ENCODE data around the gene GALNT11.

GALNT11 gene

GRCh38 chr7:152025077-152025936 is at the start of gene GALNT11:
TSS of gene GALNT11 (plus strand) at chr7:152025674. CDS start at chr7:152094228, 68,554 bp downstream.
- H3K4me3 ChIP-seq (ENCODE audit: low read length), result peak within 1 kb of the TSS; percentile 82
- DNase-seq (ENCODE audit: low read depth), result peak; percentile 88

GRCh38 chr7:151978616-151979015 is 46.9 kb upstream of the GALNT11 start:
- no peak overlapping the region for H3K4me3 ChIP-seq (ENCODE audit: low read length)
- TF ChIP-seq, protein P1, sequence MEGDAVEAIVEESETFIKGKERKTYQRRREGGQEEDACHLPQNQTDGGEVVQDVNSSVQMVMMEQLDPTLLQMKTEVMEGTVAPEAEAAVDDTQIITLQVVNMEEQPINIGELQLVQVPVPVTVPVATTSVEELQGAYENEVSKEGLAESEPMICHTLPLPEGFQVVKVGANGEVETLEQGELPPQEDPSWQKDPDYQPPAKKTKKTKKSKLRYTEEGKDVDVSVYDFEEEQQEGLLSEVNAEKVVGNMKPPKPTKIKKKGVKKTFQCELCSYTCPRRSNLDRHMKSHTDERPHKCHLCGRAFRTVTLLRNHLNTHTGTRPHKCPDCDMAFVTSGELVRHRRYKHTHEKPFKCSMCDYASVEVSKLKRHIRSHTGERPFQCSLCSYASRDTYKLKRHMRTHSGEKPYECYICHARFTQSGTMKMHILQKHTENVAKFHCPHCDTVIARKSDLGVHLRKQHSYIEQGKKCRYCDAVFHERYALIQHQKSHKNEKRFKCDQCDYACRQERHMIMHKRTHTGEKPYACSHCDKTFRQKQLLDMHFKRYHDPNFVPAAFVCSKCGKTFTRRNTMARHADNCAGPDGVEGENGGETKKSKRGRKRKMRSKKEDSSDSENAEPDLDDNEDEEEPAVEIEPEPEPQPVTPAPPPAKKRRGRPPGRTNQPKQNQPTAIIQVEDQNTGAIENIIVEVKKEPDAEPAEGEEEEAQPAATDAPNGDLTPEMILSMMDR (IDR thresholded peaks at IDR 0.05; ENCODE audit: insufficient read depth, low read depth, low read length, missing control alignments), result no peak
- DNase-seq (ENCODE audit: low read depth), result no peak

More at GRCh38 chr7:152025077-152025936, at the start of gene GALNT11:
- TF ChIP-seq, protein P1 (IDR thresholded peaks at IDR 0.05; ENCODE audit: insufficient read depth, low read depth, low read length, missing control alignments), result peak; percentile 15

GRCh38 chr7:151981223-151981622 is 44.3 kb upstream of the GALNT11 start:
- TF ChIP-seq, protein P1 (IDR thresholded peaks at IDR 0.05; ENCODE audit: insufficient read depth, low read depth, low read length, missing control alignments), result no peak
- no peak overlapping the region for H3K4me3 ChIP-seq (ENCODE audit: low read length)
- no peak for DNase-seq (ENCODE audit: low read depth)

DNA sequence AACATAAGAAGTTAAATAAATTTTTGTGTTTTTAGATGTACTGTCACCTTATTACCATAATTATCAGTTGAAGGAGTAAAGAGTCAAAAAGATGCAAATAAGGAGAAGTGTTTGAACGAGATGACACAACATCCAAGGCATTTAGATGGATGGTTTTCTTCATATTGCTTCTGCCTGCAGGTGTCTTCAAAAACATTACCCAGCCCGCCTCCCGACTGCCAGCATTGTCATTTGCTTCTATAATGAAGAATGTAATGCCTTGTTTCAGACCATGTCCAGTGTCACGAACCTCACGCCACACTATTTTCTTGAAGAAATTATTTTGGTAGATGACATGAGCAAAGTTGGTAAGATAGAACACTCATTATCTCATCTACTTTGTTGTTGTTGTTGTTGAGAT is 42.7 kb upstream of the GALNT11 start:
- TF ChIP-seq, protein P1 (IDR thresholded peaks at IDR 0.05; ENCODE audit: insufficient read depth, low read depth, low read length, missing control alignments), result no peak
- no peak for DNase-seq (ENCODE audit: low read depth)

GRCh38 chr7:151984612-151985011 is 40.9 kb upstream of the GALNT11 start:
- H3K4me3 ChIP-seq (ENCODE audit: low read length), result no peak overlapping the region
- DNase-seq (ENCODE audit: low read depth), result no peak
- TF ChIP-seq, protein P1 (IDR thresholded peaks at IDR 0.05; ENCODE audit: insufficient read depth, low read depth, low read length, missing control alignments), result no peak

More for the DNA sequence above, 42.7 kb upstream of the GALNT11 start:
- no peak overlapping the region for H3K4me3 ChIP-seq (ENCODE audit: low read length)

DNA sequence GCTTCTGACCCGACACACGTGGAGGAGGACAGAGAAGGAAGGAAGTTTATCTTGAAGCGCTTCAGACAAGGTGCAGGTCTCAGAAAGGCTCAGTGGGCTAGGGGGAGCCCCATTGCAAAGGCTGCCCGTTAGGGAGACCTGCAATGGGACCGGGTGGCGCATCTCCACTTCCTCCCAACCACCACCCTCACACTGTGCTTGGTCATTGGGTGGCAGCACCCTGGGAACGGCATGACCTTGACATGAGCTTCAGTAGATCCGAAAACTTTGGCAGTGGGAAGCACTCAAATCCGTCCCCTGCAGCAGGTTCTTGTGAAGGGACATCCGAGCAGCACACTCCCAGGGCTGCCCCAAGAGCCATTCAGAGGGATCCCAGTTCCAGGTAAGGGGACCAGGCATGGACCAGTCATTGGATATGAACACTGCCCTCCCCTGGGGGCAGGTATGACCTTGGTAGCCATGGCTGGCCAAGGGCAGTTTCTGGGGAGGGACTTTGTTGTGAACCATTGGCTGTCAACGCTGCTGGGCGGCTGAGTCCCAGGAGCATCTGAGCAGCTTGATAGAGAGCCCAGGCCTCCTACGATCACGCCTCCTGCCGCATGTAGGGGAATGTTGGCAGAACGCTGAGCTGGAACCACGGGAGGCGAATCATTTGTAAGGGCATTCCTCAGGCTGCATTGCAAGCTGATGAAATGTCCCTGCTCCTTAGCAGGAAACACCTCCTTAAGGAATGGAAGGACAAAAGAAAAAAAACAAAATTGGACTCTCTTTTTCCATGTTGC is 37.5 kb upstream of the GALNT11 start:
- H3K4me3 ChIP-seq (ENCODE audit: low read length), result no peak overlapping the region
- peak; percentile 18 for DNase-seq (ENCODE audit: low read depth)
- TF ChIP-seq, protein P1 (IDR thresholded peaks at IDR 0.05; ENCODE audit: insufficient read depth, low read depth, low read length, missing control alignments), result no peak
